SH-SY5Y (cell line): Measurements from ENCODE around the gene MPRIP.

ENCODE experiments used
- GATA2 ChIP-seq: IDR thresholded peaks from 2 replicates; pipeline ENCODE4 v1.6.1; 2011; ENCODE audit warnings: mild to moderate bottlenecking, low read depth, low read length
- GATA3 ChIP-seq: IDR thresholded peaks from 2 replicates; pipeline ENCODE4 v1.6.1; 2011; ENCODE audit warnings: low read depth, mild to moderate bottlenecking, low read length, moderate library complexity

- TF ChIP-seq GATA2 (no peak), GATA3 (no peak)
These were observed at the start of gene MPRIP for GRCh38 chr17:17042384-17042736.
